MG63 (cell line): Measurements from ENCODE around the gene LRRC72. TPM values are rescaled to one million over a fixed set of nuclear protein-coding genes. Genes with fewer than 3 reads are reported as not detected.
"Not testable (repeated sequence)": the region's sequence is repeated elsewhere in the genome, so short reads cannot be mapped to it uniquely, and the experiment has no call there.

Experiments
- DNase-seq: peaks from one replicate; pipeline ENCODE4 v3.0.0-alpha.2; 2020
- H3K27me3 ChIP-seq: fragments of 250-450 bp; sonication (Bioruptor Pico); 2 replicates; pipeline ENCODE4 v1.5.1; 2020; ENCODE audit warnings: mild to moderate bottlenecking, moderate library complexity
- H3K36me3 ChIP-seq: fragments of 250-450 bp; sonication (Bioruptor Pico); 2 replicates; pipeline ENCODE4 v1.5.1; 2020; ENCODE audit warnings: mild to moderate bottlenecking, moderate library complexity
- H3K4me3 ChIP-seq: fragments of 250-450 bp; sonication (Bioruptor Pico); 2 replicates; pipeline ENCODE4 v1.5.1; 2020; ENCODE audit warnings: mild to moderate bottlenecking, moderate library complexity
- H3K9me3 ChIP-seq: fragments of 250-450 bp; sonication (Bioruptor Pico); 2 replicates; pipeline ENCODE4 v1.5.1; 2020; ENCODE audit warnings: mild to moderate bottlenecking, moderate library complexity
- total RNA-seq: library from RNA; depleted of rRNA; stranded (reverse); fragments of >200 nt; shearing (Covaris generic); gene quantifications from 2 replicates; pipeline ENCODE4 v1.2.3, GENCODE V29; 2014; ENCODE audit warnings: low replicate concordance

LRRC72 gene
- total RNA-seq, 1 experiment from 2014 or later = not detected

DNA sequence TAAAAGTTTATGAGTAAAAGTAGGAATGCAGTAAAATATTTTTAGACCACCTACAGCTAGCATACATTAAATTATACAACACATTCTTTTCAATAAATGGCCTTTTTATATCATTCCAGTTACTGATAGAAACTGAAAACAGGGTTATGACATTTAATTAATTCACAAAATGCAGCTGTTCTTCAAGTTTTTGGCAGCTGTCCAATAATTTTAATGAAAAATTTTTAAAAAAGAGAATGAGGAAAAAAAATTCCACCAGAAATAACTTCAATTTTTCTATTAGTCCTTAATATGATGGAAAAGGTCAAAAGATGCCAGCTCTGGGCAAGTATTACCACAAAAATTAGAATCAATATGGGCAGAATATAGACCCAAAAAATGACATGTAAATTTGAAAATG, 11.9 kb upstream of the LRRC72 start:
- peaks cover 2% of the 10 kb centered on the region; the same call in 1 of the 2 replicates for H3K27me3 ChIP-seq
- H3K9me3 ChIP-seq = no peaks in the 10 kb centered on the region
- no peak for DNase-seq
- no peak overlapping the region for H3K4me3 ChIP-seq
- no peaks in the 10 kb centered on the region for H3K36me3 ChIP-seq

DNA sequence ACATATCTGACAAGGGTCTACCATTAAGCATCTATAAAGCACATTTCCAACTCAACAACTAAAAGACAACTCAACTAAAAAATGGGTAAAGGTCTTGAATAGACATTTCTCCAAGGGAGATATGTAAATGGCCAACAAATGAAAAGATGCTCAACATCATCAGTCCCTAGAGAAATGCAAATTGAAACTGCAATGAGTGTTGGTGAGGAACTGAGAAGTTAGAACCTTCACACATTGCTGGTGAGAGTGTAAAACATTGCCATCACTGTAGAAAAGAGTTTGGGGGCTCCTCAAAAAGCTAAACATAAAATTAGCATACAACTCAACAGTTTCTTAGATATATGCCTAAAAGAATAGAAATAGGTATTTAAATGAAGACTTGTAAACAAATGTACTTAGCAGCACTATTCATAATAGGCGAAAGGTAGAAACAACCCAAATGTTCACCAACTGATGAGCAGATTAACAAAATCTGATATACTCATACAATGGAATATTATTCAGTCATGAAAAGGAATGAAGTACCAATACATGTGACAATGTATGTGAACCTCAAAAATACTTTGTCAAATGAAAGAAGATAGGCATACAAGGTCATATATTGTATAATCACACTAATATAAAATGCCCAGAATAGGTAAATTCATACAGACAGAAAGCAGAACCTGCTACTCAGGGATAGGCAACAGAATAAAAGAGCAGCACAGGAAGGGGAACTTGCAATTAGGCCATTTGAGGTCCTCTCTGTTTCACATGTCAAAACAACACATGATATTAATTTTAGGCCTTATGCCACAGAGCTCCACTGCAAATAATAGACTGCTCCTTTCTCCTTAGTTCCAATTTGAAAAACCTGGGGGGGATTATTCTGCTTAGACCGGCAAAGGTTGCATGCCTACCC, 10.6 kb upstream of the LRRC72 start:
- H3K36me3 ChIP-seq = no peaks in the 10 kb centered on the region

DNA sequence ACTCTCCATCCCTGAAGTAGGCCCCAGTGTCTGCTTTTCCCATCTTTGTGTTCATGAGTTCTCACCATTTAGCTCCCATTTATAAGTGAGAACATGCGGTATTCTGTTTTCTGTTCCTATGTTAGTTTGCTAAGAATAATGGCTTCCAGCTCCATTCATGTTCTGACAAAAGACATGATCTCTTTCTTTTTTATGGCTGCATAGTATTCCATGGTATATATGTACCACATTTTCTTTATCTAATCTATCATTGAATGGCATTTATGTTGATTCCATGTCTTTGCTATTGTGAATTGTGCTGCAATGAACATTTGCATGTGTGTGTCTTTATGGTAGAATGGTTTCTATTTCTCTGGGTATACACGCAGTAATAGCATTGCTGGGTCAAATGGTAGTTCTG, 6.6 kb upstream of the LRRC72 start:
- H3K27me3 ChIP-seq, H3K4me3 ChIP-seq, DNase-seq, H3K9me3 ChIP-seq, H3K36me3 ChIP-seq: not testable (repeated sequence)

More for the DNA sequence above, 10.6 kb upstream of the LRRC72 start:
- Histone ChIP-seq H3K4me3 (no peak overlapping the region), H3K9me3 (no peaks in the 10 kb centered on the region), H3K27me3 (peaks cover 2% of the 10 kb centered on the region; the same call in 1 of the 2 replicates)
- no peak for DNase-seq

DNA sequence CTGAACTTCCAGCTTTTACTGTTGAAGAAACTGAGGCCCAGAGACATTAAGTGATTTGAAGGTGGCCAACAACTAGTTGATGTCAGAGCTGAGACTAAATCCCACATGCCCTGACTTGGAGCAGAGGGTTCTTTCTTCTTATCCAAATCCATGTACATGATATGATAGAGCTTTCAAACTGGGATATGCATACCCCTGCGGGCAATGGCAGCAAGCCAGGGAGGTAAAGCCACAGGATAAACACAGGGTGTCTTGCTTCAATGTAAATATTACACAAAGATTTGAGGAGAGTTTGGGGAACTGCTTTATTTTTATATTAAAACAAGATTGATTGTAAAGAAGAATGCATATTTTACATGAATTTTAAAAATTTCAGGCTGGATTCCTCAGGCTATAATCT, 2.3 kb upstream of the LRRC72 start:
- H3K9me3 ChIP-seq = no peaks in the 10 kb centered on the region
- no peak for DNase-seq

DNA sequence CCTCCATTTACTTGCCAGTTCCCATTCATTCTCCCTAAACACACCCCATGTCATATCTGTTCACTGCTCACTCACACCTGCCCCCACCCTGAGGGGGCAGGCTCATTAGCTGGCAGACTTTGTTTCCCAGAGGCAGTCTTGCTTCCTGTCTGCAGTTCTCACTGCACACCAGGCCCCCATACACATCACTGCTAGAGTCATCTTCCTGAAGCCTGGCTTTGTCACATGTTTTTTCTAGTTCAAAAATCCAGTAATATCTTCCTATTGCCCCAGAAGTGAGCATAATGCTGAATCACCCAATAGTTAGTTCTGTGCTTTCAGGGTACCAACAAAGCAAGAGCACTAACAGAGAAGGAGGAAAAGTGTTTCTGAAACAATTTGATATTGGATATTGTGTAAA, 1.9 kb downstream of the LRRC72 start:
- H3K4me3 ChIP-seq = no peak overlapping the region
- no peaks in the 10 kb centered on the region for H3K36me3 ChIP-seq
- DNase-seq = no peak
- H3K27me3 ChIP-seq = no peaks in the 10 kb centered on the region
- no peaks in the 10 kb centered on the region for H3K9me3 ChIP-seq

More for the DNA sequence above, 2.3 kb upstream of the LRRC72 start:
- H3K36me3 ChIP-seq = no peaks in the 10 kb centered on the region
- H3K27me3 ChIP-seq = no peaks in the 10 kb centered on the region; the same call in 1 of the 2 replicates
- no peak overlapping the region for H3K4me3 ChIP-seq

DNA sequence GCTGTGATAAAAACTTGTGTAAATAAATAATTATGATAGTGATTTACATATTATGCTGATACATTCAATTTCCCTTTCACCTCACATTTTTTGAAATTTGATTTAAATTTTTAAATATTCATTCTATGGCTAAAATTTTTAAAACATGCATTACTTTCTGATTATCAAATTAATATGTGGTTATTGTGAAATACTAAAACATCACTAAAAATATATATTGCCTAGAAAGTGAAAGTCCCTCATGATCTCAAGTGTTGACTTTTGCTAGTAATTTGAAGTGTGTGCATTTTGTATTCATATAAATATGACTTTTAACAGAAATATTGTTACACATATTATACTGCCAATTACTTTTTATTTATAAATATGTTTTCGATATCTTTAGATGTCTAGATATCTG, 3.1 kb downstream of the LRRC72 start:
- no peak overlapping the region for H3K4me3 ChIP-seq
- no peaks in the 10 kb centered on the region for H3K9me3 ChIP-seq
- no peaks in the 10 kb centered on the region for H3K27me3 ChIP-seq
- DNase-seq = no peak
- no peaks in the 10 kb centered on the region for H3K36me3 ChIP-seq

DNA sequence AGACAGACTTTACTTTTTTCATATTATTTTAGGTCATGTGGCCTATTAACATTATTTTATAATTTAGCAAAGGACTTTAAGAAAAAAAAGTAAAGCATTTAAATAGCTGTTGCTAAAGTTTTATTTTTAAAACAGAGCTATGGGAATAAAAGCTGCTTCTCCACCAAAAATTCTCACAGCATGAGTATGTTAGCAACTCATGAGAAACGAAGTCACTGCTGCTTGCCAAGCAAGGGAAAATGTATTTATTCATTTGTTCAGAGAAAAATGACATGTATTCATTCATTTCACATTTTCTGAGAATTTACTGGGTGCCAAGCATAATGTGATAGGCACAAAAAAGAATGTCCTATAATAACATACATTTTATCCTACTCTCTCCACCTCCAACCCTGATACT, 5.1 kb downstream of the LRRC72 start:
- H3K9me3 ChIP-seq = no peaks in the 10 kb centered on the region
- no peak for DNase-seq

DNA sequence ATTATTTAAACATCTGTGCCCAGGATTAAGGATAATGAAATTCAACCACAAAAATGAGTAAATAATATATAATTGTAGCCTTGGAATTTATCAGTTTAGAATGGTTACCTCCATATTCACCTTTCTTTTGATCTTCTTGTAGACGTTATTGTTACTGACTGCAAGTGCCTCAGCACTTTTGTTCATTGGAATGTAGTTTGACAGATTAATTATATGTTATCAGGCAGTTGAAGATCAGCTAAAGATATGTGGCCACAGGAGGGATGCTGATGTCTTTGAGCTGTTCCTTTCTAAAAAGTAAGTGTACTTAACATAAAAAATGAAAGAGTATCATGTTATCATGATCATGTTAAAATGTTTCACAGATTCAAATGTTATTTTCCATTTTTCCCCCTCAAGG, 5.6 kb downstream of the LRRC72 start:
- DNase-seq = no peak
- no peaks in the 10 kb centered on the region for H3K36me3 ChIP-seq
- H3K9me3 ChIP-seq = no peaks in the 10 kb centered on the region
- H3K4me3 ChIP-seq = no peak overlapping the region
- no peaks in the 10 kb centered on the region for H3K27me3 ChIP-seq

More for the DNA sequence above, 5.1 kb downstream of the LRRC72 start:
- Histone ChIP-seq H3K27me3 (no peaks in the 10 kb centered on the region), H3K4me3 (no peak overlapping the region), H3K36me3 (no peaks in the 10 kb centered on the region)

DNA sequence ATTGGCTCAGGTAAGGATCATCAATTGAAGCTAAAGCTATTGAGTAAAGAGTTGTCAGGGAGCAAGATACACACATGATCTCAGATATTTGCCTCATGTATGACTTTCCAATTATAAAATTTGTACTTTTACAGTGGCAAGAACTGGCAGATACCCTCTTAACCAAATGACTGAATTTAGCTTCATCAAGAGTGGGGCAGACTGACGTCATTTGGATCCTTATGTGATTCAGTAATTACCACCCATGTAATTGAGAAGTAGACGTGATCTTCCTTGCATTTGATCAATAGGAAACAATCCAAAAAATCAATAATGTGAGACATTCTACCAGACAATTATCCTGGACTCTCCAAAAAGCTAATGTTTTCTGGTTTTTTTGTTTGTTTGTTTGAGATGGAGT, 8.9 kb downstream of the LRRC72 start:
- no peaks in the 10 kb centered on the region for H3K9me3 ChIP-seq
- DNase-seq = no peak
- H3K36me3 ChIP-seq = no peaks in the 10 kb centered on the region
- no peak overlapping the region for H3K4me3 ChIP-seq
- no peaks in the 10 kb centered on the region for H3K27me3 ChIP-seq

DNA sequence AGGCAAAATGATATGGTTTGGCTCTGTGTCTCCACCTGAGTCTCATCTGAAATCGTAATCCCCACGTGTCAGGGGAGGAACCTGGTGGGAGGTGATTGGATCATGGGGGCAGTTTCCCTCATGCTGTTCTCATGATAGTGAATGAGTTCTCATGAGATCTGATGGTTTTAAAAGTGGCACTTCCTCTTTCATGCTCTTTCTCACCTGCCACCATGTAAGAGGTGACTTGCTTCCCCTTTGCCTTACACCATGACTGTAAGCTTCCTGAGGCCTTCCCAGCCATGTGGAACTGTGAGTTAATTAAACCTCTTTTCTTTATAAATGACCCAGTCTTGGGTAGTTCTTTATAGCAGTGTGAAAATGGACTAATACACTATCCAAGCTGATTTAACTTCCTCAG, 13.9 kb downstream of the LRRC72 start:
- not testable (repeated sequence) for H3K9me3 ChIP-seq, H3K4me3 ChIP-seq, DNase-seq, H3K36me3 ChIP-seq, H3K27me3 ChIP-seq

DNA sequence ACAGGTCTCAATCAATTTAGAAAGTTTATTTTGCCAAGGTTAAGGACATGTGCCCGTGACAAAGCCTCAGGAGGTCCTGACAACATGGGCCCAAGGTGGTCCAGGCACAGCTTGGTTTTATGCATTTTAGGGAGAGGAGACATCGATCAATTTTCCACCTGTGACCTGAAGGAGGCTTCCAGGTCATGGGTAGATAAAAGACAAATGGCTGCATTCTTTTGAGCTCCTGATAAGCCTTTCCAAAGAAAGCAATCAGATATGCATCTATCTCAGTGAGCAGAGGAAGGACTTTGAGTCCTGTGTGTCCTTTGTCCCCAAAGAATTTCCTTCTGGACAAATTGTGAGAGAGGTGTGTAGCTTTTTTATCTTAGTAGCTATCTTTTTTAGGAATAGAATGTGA, 15.8 kb downstream of the LRRC72 start:
- Histone ChIP-seq H3K36me3 (no peaks in the 10 kb centered on the region), H3K27me3 (no peaks in the 10 kb centered on the region), H3K4me3 (no peak overlapping the region), H3K9me3 (no peaks in the 10 kb centered on the region)
- DNase-seq = no peak

DNA sequence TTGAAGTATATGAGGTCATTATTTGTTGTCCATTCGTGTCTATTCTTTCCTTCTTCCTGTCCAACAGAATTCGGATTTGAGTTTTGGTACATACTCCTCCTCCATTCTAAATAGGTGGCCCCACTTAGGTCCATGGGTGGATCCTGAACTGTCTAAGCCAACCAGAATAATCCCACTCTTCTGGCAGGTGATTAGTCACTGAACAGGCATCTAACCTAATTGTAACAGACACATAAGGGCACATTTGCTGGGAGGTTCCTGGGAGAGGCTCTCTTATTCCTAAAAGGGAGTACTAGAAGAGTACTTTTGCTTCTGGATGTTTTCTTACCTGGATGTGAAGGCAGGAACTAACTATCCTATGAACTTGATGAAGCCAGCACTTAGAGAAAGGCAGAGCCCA, 16.8 kb downstream of the LRRC72 start:
- no peak overlapping the region for H3K4me3 ChIP-seq
- DNase-seq = no peak
- H3K36me3 ChIP-seq = no peaks in the 10 kb centered on the region
- H3K27me3 ChIP-seq = no peaks in the 10 kb centered on the region
- no peaks in the 10 kb centered on the region for H3K9me3 ChIP-seq

DNA sequence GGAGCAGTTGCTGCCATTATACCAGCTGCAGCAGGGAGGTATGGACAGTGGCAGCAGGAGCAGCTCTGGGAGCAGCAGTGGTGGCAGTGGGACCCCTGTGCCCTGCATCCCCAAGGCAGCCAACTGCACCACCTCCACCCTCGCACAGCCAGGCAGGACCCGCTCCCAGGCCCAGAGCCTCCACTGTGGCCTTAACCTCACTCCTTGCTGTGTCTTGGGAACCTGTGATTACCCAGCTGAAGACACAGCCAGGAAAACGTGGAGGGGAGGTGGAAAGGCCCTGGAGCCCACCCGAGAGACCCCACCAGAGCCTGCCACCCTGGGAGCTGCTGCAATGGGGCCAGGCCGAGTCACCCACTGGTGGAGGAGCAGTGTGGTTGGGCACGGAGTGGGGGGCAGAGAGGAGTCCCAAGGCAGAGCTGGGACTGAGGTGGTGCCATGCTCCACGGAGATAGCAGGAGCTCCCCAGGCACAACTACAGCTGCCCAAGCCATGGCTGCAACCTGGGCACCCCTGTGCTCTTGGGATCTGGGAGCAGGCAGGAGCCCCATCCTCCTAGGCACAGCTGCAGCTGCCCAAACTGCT, 20.4 kb downstream of the LRRC72 start:
- DNase-seq = no peak
- Histone ChIP-seq H3K9me3 (no peaks in the 10 kb centered on the region), H3K36me3 (no peaks in the 10 kb centered on the region), H3K27me3 (no peaks in the 10 kb centered on the region), H3K4me3 (no peak overlapping the region)

DNA sequence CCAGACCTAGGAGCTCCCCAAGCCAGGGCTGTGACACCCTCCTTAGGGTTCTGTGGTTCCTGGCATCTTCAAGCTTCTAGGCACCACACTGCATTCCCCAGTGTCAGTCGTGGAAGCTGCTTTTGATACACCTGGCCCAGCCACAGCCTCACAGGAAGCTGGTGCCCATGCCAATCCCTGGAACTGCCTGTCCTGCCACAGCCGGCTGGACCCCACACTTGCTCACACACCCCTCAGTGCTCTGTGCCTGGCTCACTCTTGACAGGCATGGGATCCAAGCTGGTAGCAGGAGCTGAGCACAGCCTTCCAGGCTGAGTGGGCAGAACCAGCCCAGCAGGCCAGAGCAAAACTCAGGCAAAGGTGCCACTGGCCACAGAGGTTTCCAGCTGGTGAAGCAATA, 21.8 kb downstream of the LRRC72 start:
- no peak overlapping the region for H3K4me3 ChIP-seq
- H3K27me3 ChIP-seq = no peaks in the 10 kb centered on the region
- no peaks in the 10 kb centered on the region for H3K36me3 ChIP-seq
- H3K9me3 ChIP-seq = no peaks in the 10 kb centered on the region
- no peak for DNase-seq

DNA sequence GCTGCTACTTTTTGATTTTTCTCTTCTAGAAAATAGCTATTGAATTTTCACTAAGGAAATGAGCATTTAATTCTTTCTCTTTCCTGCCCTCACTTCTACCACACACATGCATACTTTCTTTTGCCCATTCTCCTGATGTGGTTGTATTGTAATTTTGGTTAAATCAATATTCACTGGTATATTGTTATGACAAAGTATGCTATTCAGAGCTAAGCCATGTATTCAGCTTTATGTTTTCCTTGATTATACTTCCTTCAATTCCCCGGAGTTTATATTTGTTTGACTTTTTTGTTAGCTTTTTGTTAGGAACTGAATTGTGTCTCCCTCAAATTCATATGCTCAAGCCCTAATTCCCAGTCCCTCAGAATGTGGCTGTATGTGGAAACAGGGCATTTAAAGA, 24.0 kb downstream of the LRRC72 start:
- no peak for DNase-seq
- H3K36me3 ChIP-seq = no peaks in the 10 kb centered on the region
- H3K4me3 ChIP-seq = no peak overlapping the region
- no peaks in the 10 kb centered on the region for H3K9me3 ChIP-seq
- H3K27me3 ChIP-seq = no peaks in the 10 kb centered on the region

DNA sequence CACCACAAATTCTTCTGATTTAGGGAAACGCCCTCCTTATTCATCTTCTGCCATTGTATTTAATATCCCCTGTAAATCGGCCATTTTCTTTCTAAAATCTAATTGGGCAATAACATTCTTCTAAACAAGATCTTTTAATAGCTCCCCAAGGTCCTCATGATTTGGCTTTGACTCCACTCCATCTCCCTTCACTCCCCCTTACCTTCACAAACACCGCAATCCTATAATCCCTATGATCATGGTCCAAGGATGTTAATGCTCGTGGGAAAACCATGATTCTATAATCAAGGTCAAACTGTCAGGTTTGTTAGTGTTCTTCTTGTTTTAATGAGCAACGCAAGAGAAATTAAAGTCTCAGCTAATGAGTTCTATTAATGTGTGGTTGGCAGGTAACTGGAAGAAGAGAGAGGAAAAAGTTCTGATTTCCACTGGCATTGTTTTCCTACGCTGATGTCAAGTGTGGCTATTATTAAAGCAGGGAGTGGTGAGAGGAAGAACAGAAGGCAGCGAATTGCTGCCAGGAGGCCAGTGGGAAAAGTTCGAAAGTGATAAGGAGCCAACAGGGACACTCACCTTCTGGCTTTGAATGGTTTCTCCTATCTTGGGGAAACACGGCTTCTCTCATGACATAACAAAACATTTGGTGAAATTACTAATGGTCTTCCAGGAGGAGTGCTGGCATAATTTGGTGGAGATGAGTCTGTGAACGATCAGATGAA, 28.1 kb downstream of the LRRC72 start:
- Histone ChIP-seq H3K27me3 (no peaks in the 10 kb centered on the region), H3K9me3 (no peaks in the 10 kb centered on the region)
- DNase-seq = no peak

DNA sequence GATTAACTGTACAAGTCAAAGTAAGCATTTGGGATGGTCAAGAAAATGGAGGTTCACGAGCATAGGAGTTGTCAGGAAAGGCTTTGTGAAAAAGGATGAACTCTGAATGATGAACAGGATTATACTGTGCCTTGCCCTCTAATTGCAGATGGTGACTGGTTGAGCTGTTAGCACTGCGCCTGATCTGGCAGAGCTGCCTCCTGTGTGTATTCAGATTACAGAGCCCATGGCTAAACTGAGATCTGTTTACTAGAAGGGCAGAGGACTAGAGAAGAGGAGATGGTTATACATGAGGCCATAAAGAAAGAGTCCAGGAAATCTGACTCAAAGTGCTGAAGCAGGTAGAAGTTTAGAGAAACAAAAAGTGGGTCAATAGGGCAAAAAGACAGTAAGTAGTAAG, 29.7 kb downstream of the LRRC72 start:
- Histone ChIP-seq H3K4me3 (no peak overlapping the region), H3K27me3 (no peaks in the 10 kb centered on the region), H3K9me3 (no peaks in the 10 kb centered on the region), H3K36me3 (no peaks in the 10 kb centered on the region)
- DNase-seq = no peak

More for the DNA sequence above, 28.1 kb downstream of the LRRC72 start:
- H3K36me3 ChIP-seq = no peaks in the 10 kb centered on the region
- no peak overlapping the region for H3K4me3 ChIP-seq
